Measurements from ENCODE around the gene ARHGEF17. TPM values are rescaled to one million over a fixed set of nuclear protein-coding genes. Genes with fewer than 3 reads are reported as not detected.

The ARHGEF17 gene
- total and polyA plus RNA-seq, 2 of the 13 experiments (the other 11 are each of a cell fraction or from before 2014, with no cell fraction given): 10.7 to 28.8 TPM

DNA sequence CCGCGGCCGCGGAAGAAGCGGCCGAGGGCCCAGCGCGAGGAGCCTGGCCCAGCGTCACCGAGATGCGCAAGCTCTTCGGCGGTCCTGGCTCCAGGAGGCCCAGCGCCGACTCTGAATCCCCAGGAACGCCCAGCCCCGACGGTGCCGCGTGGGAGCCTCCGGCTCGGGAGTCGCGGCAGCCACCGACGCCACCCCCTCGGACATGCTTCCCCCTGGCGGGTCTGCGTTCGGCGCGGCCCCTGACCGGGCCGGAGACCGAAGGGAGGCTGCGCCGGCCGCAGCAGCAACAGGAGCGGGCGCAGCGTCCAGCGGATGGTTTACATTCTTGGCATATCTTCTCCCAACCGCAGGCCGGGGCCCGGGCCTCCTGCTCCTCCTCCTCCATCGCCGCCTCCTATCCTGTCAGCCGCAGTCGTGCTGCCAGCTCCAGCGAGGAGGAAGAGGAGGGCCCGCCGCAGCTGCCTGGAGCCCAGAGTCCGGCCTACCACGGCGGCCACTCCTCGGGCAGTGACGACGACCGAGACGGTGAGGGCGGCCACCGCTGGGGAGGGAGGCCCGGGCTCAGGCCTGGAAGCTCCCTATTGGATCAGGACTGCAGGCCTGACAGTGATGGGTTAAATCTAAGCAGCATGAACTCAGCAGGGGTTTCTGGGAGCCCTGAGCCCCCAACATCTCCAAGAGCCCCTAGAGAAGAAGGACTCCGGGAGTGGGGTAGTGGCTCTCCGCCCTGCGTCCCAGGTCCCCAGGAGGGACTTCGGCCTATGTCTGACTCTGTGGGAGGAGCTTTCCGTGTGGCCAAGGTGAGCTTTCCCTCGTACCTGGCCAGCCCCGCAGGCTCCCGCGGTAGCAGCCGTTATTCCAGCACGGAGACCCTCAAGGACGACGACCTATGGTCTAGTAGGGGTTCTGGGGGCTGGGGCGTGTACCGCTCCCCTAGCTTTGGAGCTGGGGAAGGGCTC lies 1.2 kb downstream of the ARHGEF17 start (continued):
- TF ChIP-seq, protein P1, sequence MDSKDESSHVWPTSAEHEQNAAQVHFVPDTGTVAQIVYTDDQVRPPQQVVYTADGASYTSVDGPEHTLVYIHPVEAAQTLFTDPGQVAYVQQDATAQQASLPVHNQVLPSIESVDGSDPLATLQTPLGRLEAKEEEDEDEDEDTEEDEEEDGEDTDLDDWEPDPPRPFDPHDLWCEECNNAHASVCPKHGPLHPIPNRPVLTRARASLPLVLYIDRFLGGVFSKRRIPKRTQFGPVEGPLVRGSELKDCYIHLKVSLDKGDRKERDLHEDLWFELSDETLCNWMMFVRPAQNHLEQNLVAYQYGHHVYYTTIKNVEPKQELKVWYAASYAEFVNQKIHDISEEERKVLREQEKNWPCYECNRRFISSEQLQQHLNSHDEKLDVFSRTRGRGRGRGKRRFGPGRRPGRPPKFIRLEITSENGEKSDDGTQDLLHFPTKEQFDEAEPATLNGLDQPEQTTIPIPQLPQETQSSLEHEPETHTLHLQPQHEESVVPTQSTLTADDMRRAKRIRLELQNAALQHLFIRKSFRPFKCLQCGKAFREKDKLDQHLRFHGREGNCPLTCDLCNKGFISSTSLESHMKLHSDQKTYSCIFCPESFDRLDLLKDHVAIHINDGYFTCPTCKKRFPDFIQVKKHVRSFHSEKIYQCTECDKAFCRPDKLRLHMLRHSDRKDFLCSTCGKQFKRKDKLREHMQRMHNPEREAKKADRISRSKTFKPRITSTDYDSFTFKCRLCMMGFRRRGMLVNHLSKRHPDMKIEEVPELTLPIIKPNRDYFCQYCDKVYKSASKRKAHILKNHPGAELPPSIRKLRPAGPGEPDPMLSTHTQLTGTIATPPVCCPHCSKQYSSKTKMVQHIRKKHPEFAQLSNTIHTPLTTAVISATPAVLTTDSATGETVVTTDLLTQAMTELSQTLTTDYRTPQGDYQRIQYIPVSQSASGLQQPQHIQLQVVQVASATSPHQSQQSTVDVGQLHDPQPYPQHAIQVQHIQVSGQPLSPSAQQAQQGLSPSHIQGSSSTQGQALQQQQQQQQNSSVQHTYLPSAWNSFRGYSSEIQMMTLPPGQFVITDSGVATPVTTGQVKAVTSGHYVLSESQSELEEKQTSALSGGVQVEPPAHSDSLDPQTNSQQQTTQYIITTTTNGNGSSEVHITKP (CRISPR knock-in tag; IDR thresholded peaks at IDR 0.05; ENCODE audit: low read depth): peak; percentile 32; the same call in 1 of the 2 replicates
- TF ChIP-seq NFKBIZ (CRISPR knock-in tag; IDR thresholded peaks at IDR 0.05): no peak
- no peak for TF ChIP-seq MAFG (CRISPR knock-in tag; IDR thresholded peaks at IDR 0.05)
- TF ChIP-seq, protein P2, sequence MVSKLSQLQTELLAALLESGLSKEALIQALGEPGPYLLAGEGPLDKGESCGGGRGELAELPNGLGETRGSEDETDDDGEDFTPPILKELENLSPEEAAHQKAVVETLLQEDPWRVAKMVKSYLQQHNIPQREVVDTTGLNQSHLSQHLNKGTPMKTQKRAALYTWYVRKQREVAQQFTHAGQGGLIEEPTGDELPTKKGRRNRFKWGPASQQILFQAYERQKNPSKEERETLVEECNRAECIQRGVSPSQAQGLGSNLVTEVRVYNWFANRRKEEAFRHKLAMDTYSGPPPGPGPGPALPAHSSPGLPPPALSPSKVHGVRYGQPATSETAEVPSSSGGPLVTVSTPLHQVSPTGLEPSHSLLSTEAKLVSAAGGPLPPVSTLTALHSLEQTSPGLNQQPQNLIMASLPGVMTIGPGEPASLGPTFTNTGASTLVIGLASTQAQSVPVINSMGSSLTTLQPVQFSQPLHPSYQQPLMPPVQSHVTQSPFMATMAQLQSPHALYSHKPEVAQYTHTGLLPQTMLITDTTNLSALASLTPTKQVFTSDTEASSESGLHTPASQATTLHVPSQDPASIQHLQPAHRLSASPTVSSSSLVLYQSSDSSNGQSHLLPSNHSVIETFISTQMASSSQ (IDR thresholded peaks at IDR 0.05; ENCODE audit: low read depth): no peak
- TF ChIP-seq, protein P2 (CRISPR knock-in tag; IDR thresholded peaks at IDR 0.05; ENCODE audit: borderline replicate concordance): 0 out of 2 replicates have a peak, but pooled peaks have one; percentile 36
- peak; percentile 80 for TF ChIP-seq U2AF1 (optimal IDR thresholded peaks at IDR 0.05; ENCODE audit: low read depth, low read length)
- no peak for TF ChIP-seq ZNF451 (CRISPR knock-in tag; IDR thresholded peaks at IDR 0.05)
- no peak for TF ChIP-seq NPAS2 (CRISPR knock-in tag; IDR thresholded peaks at IDR 0.05; ENCODE audit: borderline replicate concordance)
- TF ChIP-seq, protein P3, sequence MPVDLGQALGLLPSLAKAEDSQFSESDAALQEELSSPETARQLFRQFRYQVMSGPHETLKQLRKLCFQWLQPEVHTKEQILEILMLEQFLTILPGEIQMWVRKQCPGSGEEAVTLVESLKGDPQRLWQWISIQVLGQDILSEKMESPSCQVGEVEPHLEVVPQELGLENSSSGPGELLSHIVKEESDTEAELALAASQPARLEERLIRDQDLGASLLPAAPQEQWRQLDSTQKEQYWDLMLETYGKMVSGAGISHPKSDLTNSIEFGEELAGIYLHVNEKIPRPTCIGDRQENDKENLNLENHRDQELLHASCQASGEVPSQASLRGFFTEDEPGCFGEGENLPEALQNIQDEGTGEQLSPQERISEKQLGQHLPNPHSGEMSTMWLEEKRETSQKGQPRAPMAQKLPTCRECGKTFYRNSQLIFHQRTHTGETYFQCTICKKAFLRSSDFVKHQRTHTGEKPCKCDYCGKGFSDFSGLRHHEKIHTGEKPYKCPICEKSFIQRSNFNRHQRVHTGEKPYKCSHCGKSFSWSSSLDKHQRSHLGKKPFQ (CRISPR knock-in tag; IDR thresholded peaks at IDR 0.05; ENCODE audit: insufficient replicate concordance): peak; percentile 56
- TF ChIP-seq, protein P4, sequence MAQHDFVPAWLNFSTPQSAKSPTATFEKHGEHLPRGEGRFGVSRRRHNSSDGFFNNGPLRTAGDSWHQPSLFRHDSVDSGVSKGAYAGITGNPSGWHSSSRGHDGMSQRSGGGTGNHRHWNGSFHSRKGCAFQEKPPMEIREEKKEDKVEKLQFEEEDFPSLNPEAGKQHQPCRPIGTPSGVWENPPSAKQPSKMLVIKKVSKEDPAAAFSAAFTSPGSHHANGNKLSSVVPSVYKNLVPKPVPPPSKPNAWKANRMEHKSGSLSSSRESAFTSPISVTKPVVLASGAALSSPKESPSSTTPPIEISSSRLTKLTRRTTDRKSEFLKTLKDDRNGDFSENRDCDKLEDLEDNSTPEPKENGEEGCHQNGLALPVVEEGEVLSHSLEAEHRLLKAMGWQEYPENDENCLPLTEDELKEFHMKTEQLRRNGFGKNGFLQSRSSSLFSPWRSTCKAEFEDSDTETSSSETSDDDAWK (CRISPR knock-in tag; IDR thresholded peaks at IDR 0.05): no peak
- no peak for TF ChIP-seq HHEX (CRISPR knock-in tag; IDR thresholded peaks at IDR 0.05)
- no peak for TF ChIP-seq KAT2B (IDR thresholded peaks at IDR 0.05; ENCODE audit: borderline replicate concordance, low read depth, low read length)
- TF ChIP-seq TCF12 (IDR thresholded peaks at IDR 0.05): no peak
- no peak for TF ChIP-seq TCF12 (CRISPR knock-in tag; IDR thresholded peaks at IDR 0.05)
- 0 out of 2 replicates have a peak, but pooled peaks have one; percentile 13 for TF ChIP-seq ZNF124 (CRISPR knock-in tag; IDR thresholded peaks at IDR 0.05)
- 0 out of 2 replicates have a peak, but pooled peaks have one; percentile 48 for TF ChIP-seq ZNF329 (CRISPR knock-in tag; IDR thresholded peaks at IDR 0.05; ENCODE audit: low read depth)
- TF ChIP-seq MAFF (IDR thresholded peaks at IDR 0.05; ENCODE audit: low read depth, low read length): no peak
- TF ChIP-seq MIXL1 (CRISPR knock-in tag; IDR thresholded peaks at IDR 0.05): no peak; the same call in 1 of the 2 replicates
- no peak for TF ChIP-seq ATM (IDR thresholded peaks at IDR 0.05; ENCODE audit: borderline replicate concordance)

Data from HepG2 (cell line).